SHP77 (cell line): ENCODE measurements around the gene DNAH9.
"Not testable (repeated sequence)": the region's sequence is repeated elsewhere in the genome, so short reads cannot be mapped to it uniquely, and the experiment has no call there.

Source experiments
- DNase-seq, 2 experiments: peaks; one replicate each; lab custom pipeline; 2025; lab: John Stamatoyannopoulos, UW

Gene DNAH9

DNA sequence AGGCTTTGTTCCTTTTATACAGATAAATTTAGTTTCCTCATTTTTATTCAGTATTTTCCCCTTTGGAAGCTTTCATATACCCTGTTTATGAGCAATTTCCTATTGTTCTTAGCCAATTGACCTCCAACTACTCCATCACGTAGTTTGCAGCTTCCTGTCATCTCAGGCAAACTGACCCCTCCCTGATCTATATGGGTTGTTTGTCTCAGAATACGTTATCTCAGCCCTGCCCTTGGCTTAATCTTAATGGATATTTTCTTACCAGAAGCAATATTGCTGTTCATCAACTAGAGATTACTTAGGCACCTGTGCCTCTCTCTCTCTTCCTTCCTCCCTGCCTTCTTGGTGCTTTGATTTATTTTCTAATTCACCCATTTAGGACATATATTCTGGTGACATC lies 317.8 kb downstream of the DNAH9 start:
- DNase-seq: no peak

DNA sequence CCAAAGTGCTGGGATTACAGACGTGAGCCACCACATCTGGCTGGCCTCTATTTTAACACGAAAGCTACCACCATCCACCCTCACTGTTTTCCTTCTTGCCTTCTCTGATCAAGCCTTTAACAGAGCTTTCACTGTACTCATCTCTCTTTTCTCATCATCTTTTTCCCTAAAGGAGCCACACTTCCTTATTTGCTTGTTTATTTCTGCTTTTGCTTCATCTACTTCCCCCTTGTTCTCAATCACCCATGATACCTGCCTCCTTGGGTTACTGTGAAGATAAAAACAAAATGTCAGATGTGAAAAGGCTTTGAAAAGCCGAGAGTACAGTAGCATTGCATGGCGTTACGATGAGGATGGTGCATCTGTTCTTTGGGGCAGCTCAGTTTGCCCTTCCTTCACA lies 319.1 kb downstream of the DNAH9 start:
- no peak for DNase-seq

DNA sequence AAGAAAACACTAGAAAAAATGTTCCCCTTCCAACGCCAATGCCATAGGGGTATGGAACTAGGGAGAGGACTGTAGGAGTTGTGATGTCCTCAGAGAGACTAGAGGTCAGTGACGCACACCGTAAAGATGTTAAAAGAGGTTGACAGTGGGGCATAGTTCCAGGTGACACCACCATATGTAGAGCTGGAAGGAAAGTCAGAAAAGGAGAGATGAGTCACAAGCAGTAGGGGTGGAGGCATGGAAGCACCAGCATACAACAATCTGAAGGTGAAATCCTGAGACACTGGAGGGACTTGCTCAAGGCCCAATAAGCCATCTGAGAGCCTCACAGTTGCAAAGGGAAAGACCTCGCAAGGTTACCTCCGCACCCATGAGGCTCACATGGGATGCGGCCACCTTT lies 323.0 kb downstream of the DNAH9 start:
- DNase-seq: no peak

DNA sequence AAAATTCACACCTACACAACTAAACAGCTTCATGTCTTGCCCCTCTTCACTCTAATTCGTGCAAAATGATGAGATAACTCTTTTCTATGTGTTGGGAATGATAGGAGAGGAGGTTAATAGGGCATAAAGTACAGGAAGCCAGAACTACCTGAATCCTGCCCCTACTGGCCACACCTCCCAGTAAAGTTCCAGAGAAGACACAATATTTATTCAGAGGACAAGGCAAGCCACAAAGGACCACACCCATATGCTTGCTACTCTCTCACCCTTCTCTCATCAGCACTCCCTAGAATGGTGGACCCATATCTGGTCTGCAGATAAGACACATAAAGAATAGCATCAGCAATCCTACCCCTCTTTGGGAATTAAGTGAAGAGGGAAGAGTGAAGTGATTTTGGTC lies 324.4 kb downstream of the DNAH9 start:
- DNase-seq: peak in 1 of 2 experiments; percentile 12

DNA sequence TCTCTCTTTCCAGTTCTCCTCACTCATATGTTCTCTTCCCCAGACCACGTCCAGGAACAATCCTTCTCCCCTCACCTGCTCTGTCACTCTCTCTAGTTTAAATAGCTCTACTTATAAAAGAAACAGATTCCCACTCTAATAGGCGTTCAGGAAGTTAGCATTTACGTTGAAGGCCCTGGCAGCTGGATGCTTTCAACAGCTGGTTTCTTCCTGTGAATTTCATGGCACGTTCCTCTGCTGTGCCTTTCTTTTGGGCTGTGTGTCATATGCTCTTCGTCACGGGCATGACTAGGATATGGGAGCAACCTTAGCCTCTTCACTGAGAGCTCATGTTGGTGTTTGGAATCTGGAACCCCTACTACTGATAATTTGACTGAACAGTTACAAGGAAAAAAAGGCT lies 325.8 kb downstream of the DNAH9 start:
- DNase-seq: no peak

DNA sequence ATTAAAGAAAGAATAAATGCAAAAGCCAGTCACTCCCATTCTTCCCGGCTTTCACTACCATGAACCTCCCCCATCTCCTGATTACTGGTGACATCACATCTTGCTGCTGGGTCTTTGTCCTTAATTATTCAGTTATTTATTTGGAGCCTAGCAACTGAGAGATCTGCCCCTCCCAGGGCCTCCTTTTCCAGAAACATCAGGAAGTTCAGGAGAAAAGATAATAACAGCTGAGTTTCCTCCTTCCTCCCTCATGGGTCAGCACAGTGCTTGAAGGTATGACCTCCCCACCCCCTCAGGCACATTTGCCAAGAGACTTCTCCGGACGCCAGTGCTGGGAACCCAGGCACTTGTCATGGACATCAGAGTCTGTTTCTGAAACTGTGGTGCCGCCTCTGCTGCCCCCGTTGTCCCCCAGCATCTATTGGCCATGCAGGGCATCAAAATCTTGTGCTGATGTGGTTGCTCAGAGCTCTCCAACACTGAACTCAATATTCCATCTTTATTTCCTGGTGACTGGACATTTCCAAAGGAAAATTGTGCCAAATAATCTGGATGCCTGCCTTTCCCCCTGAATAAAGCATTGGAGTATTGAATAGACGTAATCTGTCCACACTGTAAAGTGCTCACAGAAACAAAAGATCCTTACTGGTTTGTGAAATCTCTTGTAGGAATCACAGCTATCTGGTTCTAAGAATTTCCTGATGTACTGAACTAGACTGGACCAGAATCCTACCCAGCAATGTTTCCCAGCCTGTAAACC lies 327.2 kb downstream of the DNAH9 start:
- no peak for DNase-seq

DNA sequence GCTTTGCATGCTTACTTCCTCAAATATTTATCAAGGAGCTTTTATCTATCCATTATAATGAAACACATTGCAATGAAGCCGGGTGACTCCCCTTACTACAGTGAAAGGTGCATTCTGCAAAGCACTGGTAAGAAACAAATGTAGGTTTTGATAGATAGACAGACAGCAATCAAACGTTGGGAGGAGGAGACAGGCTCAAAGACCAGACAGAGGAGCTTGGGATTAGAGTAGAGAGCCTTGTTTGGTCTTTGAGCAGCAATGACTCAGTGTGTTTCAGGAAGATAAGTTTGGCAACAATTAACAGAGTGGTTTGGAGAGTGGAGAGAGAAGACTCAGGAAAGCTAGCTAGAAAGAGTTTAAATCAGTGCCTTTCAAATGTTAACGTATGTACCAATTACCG lies 330.2 kb downstream of the DNAH9 start:
- no peak for DNase-seq

DNA sequence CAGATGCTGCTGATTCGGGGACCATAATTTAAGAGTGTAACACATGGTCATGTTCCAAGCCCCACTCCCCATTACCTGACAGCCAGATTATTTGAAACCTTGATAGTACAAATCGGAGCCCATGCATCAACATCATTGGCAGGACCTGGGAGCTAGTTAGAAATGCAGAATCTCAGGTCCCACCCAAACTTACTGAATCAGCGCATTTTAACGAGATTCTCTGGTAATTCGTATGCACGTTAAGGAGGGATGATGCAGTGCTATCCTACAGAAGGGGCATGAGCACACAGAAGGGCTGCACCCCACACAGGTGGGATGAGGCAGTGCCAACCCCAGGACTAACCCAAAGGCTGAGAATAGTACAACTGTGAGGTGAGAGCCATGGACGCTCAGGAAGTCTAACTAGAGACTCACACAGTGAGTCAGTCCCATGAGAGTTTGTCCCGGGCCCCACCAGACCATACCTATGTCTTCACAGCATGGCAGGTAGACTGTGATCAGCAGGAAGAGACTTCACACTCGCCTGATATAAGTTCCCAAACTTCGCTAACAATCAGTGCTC lies 334.1 kb downstream of the DNAH9 start:
- DNase-seq: no peak

DNA sequence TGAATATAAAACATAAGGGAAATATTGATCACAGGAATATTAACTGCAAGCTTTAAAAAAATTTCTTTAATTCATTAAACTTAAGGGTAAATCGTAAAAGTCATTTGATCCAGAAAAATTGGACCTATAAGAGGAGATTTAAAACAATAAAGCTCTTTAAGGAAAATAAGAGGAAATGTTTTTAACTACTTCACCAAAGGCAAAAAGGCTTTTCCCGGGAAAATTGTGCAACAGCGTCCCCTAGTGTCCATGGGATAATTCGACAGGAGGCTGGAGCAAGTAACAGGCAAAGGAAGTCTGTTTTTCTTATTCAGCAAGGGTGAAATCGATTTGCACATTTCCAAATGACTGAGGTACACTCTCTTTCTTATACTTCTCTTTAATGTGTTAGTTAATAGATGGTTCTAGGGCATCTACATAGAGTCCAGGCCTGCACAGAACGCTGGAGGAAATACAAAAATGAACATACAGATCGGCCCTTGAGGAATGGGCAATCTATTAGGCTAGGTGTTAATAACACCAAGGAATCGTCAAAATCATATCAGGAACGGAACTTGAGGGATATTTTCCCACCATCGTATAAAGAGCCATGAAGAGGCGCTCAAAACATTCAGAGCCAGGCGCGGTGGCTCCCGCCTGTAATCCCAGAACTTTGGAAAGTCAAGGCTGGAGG lies 337.6 kb downstream of the DNAH9 start:
- peak; percentile 62 to 73 for DNase-seq

DNA sequence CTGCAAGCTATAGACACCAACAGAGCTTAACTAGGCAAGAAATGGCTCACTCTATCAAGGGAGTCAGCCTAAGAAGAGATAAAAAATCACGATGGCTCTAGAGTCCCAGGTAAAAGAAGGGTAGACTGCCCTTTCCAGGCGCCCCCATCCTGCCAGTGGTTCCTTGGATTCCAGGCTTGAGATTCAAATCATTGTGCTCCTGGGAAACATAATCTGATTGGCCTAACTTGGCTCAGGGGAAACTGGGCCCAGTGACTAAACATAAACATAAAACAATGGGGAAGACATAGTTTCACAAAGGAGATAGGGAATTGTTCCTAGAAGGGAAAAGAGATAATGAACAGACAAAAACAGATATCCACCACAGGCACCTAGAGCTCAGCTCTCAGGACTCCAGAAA lies 342.6 kb downstream of the DNAH9 start:
- DNase-seq: no peak

DNA sequence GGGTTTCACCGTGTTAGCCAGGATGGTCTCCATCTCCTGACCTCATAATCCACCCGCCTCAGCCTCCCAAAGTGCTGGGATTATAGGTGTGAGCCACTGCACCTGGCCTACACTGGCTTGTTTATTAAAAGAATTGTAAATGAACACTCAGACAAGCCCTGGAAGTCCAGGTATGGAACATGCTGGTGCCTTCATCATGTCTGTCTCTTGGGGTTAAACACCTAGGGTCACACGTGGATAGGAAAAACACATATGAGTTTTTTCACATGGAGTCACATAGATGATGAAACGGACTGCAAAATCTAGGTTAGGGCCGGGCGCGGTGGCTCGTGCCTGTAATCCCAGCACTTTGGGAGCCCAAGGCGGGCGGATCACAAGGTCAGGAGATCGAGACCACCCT lies 344.8 kb downstream of the DNAH9 start:
- DNase-seq: not testable (repeated sequence)

DNA sequence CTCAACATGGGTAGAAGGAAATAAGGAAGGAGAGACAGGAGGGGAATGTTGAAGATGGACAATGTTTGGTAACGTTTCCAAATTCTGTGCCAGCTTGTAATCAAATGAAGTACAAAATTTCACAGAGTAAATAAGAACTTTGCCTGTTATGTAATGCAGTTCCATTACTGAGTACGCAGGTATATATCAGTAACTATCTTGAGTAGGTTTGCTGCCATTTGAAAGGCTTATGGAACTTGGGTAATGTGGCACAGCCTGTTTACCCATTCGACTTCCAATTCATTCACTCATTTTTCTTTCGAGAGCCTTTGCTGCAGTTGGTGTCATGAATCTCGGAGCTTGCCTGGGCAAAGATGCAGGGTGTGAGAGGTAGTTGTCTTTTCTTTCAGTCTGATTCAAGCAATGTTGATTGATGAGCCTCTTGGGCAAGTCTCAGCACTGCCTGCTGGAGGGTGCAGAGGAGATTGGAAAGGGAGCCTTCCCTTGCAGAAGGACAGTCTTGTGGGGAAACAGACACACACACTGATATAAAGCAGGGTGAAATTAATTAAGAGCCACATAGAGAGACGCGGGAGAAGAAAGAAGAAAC lies 345.6 kb downstream of the DNAH9 start:
- no peak for DNase-seq

DNA sequence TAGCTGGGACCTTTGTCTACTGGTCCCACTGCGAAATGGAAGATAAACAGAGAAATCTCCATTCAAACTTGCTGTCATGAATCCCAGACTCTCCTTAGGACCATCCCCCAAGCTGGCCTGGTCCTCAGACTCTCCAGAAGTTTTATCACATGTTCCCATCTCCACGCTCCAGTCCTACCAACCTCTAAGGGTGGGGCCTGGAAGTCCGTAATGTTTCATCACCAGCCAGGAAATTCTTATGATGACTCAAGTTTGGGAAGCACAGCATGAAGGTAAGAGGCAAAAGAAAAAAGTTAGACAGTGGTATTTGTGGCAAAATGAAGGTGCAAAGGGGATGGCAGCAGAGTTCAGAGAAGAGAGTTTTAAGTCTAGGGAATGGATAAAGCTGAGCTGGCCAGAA lies 346.3 kb downstream of the DNAH9 start:
- no peak for DNase-seq

DNA sequence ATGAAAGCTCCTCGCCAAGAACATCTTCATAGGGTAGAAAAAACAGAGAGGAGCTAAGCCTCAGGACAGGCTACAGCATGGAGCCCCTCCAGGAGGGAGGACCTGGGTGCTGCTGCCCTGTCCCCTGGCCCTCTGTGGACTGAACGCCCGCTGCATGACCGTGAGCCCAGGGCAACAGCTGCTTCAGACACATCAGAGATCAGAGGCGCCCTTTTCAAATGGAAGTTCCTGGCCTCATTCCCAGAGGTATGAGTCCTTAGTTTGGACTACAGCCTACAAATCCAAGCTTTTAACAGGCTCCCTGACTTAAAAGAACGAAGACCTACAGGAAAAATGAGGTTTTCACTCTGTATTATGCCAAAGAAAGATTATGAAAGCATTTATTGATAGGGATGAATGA lies 350.5 kb downstream of the DNAH9 start:
- DNase-seq: peak in 1 of 2 experiments; percentile 33

DNA sequence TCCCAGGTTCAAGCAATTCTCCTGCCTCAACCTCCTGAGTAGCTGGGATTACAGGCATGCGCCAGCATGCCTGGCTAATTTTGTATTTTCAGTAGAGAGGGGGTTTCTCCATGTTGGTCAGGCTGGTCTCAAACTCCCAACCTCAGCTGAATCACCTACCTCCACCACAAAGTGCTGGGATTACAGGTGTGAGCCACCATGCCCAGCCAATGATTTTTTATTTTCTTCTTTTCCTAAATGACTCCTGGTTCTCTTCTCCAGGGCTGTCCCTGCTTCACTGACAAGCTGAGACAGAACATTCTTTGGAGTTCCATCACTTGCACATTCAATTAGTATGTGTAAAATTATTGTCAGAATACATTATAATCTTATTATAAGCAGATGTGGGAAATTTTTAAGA lies 351.3 kb downstream of the DNAH9 start:
- not testable (repeated sequence) for DNase-seq

DNA sequence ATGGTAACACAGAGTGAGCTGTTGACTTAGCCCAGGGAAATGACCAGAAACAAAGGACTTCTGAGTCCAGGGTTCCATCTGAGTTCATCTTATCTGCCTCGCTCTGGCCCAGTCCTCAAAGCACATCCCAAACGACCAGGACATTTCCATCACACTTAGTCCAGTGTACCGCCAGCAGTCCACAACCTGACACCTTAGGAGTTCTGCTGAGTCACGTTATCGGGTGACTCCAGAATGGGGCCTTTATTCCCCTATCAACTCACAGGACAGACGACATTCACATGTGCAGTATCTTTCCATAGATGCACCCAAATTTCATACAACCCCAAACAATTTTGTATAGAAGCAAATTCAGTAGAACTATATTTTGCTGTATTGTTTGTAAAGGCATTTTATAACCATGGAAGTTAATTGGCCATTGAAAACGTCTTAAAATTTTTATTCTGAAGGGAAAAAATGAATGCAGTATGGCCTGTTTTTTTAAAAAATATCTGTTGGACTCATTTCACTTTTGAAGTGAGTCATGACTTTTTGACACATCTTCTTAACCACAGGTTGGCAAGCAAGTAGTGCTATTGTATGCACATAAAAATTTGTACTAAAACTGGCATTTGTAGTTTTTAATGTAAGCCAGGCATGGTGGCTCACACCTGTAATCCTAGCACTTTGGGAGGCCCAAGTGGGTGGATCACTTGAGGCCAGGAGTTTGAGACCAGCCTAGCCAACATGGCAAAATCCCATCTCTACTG lies 352.7 kb downstream of the DNAH9 start:
- no peak for DNase-seq

DNA sequence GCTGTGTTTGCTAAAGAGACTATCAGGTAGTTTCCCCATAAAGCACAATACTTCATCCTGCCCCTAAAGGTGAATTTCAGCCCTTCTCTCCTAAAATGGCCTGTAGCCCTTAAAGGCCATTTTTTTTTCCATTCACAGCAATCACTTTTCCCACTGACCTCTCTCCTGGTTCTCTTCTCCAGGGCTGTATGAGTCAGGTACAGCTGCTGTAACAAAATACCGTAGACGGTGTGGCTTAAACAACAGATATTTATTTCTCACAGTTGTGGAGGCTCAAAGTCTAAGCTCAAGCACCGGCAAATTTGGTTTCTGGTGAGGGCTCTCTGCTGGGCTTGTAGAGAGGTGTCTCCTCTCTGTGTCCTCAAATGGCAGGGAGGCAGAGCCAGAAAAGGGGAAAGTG lies 354.3 kb downstream of the DNAH9 start:
- DNase-seq: no peak

DNA sequence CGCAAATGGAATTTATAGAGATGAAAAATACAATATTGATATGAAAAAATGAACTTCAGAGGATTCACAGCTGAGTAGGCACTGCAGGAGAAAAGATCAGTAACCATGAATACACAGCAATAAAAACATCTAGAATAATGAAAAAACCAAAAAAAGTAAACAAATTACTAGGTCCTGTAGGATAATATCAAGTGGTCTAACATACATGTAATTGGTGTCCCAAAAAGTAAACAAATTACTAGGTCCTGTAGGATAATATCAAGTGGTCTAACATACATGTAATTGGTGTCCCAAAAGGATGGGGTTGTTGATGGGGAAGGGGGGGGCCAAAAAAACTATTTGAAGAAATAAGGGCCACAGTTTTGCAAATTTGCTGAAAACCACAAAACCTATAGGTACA lies 355.7 kb downstream of the DNAH9 start:
- no peak for DNase-seq

DNA sequence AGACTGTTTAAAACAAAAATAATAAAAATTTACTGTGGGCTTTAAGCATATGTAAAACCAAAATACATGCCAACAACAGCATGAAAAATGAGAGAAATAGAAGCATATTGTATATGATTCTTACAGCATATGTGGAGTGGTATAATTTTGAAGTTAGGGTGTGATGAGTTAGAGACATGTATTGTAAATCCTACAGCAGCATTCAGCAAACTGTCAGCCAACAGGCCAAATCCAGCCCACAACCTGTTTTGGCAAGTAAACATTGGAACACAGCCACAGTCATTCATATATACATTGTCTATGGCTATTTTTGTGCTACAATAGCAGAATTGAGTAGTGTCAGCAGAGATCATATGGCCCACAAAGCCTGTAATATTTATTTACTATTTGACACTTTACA lies 356.7 kb downstream of the DNAH9 start:
- no peak for DNase-seq

DNA sequence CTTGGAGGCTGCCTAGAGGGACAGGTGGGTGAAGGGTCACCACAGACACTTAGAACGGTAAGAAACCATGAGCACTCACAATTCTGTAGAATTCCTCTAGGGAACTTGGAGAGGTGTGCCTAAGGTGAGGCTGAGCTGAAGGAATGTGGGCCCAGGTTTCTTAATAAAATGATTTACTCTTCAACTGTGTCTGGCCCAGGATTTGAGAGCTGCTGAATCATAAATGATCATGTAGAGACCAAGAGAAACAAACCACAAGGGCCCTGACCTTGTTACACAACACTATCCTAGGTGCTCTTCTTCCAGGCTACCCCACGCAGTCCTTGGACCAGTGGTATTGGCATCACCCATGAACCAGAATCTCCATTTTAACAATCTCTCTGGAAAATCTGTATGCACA lies 371.3 kb downstream of the DNAH9 start:
- DNase-seq: no peak

DNA sequence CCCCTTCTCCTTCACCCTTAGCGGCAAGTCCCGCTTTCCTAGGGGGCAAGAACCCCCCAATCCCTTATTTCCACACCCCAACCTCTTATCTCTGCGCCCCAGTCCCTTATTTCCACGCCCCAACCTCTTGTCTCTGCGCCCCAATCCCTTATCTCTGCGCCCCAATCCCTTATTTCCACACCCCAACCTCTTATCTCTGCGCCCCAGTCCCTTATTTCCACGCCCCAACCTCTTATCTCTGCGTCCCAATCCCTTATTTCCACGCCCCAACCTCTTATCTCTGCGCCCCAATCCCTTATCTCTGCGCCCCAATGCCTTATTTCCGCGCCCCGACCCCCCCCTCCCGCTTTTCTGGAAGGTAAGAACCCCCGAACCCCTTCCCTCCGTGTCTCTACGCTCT lies 374.5 kb downstream of the DNAH9 start:
- not testable (repeated sequence) for DNase-seq

DNA sequence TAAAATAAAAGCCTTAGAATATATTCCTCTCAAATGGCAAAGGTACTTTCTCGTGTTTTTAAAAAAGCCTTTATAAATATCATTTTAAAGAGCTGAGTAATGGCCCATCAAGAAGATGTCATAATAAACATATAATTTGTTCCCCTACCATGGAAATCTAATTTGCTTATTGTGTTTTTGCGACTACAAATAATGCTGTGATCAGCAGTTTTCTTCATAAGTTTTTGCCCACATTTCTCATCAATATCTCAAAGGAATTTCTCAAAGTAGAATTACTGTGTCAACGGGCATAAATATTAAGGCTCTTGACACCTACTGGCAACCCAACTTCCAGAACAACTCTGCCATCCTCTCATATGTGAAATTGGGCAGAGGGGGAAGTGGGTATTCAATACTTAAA lies 381.5 kb downstream of the DNAH9 start:
- no peak for DNase-seq
